HG03469 (cell line): Measurements from ENCODE around the gene TUBB4B.
"Not testable (repeated sequence)": the region's sequence is repeated elsewhere in the genome, so short reads cannot be mapped to it uniquely, and the experiment has no call there.

ENCODE experiments used
- ATAC-seq: cut with Tn5 transposase; IDR thresholded peaks from one replicate; pipeline ENCODE4 v1.9.1; 2021; ENCODE audit warnings: mild to moderate bottlenecking, moderate library complexity, moderate number of reproducible peaks; ENCODE audit not compliant: unreplicated experiment

The TUBB4B gene

DNA sequence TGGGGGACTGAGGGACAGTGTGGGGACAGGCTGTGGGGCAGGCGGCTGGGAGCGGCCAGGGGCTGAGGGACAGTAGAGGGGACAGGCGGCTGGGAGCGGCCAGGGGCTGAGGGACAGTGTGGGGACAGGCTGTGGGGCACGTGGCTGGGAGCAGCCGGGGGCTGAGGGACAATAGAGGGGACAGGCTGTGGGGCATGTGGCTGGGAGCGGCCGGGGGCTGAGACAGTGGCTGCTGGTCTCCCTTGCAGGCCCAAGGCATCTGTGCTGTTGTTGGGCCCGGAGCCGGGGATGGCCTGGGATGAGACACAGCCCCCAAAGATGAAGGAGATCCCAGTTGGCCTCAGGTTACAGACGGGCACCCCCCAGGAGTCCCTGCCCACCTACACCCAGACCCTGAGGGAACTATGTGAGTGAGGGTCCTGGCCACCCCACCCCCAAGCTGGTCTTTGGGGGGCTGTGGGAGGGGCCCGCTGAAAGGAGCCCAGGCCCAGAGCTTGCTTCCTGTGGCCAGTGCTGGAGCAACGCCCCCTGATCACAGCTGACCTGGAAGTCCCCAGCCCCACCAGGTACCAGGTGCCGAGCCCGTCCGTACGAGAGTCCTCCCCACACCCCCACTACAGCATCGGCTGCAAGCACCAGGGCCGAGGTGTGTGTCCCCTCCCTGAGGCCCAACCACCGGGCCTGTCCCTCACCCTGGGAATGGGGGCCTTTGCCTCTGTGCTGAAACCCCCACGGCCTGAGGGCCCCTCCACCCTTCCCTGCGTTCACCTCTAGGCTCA lies 10.6 kb downstream of the TUBB4B start:
- no peak for ATAC-seq

DNA sequence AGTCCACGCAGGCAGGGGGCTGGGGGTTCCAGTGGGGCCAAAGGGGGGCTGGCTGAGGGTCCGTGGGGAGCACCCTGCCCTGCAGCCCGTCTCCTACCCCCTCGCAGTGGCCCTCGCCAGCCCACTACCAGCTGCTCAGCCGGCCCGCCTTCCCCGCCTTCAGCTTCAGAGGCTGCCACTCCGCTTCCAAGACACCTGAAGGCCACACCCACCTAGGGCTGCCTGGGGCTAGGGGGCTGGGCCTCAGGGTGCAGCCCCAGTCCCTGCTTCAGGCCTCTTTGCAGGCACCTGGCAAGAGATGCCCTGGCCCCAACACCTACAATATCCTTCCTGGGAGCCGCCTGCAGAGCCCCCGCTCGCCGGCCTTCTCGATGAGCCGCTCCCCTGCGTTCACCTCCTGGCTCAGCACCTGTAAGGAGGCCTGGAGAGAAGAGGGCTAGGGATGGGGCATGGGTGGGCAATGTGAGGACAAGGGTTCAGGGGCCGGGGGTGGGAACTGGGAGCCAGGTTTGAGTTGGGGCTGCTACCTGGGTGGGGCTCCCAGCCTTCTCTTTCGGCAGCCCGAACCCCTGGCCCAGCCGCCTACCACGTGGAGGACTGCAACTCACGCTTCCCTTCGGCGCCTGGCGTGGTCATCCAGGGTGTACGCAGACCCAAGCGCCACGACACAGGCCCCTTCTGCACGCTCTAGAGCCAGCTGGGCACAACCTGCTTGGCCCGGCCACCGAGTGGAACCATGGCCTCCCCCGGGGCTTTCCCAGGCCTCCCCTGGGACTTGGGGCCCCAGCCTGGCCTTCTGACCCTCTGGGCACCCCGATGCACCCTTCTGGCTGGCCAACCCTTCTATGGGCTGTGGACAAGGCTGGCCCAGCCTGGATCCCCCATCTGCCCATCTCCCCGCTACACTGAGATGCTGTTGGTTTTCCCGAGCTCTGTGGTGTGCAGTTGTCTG lies 11.7 kb downstream of the TUBB4B start:
- ATAC-seq, result no peak

DNA sequence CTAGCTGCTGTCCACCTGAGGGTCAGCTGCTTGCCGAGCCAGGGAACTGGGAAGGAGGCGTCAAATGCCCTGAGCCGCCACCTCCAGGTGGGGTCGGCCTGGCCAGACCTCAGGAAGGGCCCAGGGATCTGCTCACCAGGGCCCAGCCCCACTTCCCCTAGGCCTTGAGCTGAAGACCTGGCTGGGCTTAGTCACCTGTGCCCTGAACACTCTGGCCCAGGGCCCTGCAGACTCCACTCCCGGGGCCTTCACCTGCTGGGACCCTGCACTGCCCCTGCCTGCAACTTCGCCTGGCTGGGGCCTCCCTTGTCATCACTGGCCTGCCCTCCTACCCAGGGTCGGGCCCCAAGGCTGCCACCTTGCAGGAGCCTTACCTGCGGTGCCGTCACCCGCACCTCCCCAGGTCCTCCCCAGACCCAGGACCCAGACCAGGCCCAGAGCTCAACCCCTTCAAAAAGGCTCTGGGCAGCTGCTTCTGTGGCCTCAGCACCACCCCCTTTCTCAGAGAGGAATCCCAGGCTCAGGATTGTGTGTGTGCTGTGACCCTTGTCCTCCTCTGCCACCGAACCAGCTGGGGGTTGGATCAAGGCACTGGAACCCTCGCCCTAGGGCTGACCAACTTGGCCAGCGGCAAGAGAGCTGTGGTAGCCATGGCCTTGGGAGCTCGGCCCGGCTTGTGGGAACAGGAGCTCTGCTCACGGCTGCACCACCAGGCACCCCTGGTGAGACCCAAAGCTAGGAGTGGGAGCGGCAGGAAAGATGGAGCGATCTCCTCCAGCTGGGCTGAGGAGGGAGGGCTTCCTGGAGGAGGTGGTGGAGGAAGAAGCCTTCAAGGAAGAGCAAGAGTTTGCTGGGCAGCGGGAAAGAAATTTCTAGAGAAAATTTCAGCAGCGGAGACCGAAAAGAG lies 12.9 kb downstream of the TUBB4B start:
- ATAC-seq, result no peak

GRCh38 chr9:137254624-137255447 lies 13.7 kb downstream of the TUBB4B start, which contains the start of gene NELFB:
Gene NELFB, plus strand, starts transcription at chr9:137255327.
- peak; percentile 38 for ATAC-seq

GRCh38 chr9:137255448-137256114 lies 14.5 kb downstream of the TUBB4B start:
- ATAC-seq, result peak; percentile 31

DNA sequence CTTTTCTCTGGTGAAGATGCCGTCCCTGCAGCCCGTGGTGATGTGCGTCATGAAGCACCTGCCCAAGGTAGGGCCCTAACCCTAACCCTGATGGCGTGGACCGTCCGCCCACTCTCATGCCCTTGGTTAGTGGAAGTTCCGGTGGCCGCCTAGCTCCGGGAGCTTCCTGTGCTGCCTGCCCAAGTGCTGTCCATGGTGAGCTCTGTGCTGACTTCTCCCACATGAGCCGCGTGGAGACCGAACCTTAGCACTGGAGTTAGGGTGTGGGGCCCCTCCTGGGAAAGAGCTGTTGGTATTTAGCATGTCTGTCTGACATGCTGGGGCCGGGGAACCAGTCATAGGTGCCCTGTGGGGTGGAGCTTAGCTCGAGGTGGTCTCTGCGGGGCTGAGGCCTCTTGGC lies 15.3 kb downstream of the TUBB4B start:
- ATAC-seq, result no peak

DNA sequence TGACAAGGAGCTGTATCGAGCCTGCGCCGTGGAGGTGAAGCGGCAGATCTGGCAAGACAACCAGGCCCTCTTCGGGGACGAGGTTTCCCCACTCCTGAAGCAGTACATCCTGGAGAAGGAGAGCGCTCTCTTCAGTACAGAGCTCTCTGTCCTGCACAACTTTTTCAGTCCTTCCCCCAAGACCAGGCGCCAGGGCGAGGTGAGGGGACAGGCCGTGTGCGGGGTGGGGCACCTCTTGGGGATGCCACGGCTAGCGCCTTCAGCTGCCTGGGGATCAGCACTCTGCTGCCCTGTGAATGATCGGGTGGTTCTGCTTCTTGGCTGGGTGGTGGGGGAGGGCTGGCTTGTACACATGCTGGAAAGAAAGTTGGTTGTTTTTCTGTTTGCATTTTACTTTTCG lies 15.8 kb downstream of the TUBB4B start:
- no peak for ATAC-seq

GRCh38 chr9:137262173-137262908 lies 21.3 kb downstream of the TUBB4B start:
- not testable (repeated sequence) for ATAC-seq

DNA sequence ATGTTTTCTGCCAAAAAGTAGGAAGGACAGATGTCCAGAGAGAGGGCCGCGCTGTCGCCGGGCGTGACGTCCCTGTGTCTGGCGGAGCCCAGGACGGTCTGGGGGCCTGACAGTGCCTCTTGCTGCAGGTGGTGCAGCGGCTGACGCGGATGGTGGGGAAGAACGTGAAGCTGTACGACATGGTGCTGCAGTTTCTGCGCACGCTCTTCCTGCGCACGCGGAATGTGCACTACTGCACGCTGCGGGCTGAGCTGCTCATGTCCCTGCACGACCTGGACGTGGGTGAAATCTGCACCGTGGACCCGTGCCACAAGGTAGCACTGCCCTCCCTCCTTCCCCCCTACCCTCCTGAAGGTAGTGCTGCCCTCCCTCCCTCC lies 21.8 kb downstream of the TUBB4B start:
- no peak for ATAC-seq

- no peak for ATAC-seq
Measured at GRCh38 chr9:137263506-137263905, 22.4 kb downstream of the TUBB4B start.

DNA sequence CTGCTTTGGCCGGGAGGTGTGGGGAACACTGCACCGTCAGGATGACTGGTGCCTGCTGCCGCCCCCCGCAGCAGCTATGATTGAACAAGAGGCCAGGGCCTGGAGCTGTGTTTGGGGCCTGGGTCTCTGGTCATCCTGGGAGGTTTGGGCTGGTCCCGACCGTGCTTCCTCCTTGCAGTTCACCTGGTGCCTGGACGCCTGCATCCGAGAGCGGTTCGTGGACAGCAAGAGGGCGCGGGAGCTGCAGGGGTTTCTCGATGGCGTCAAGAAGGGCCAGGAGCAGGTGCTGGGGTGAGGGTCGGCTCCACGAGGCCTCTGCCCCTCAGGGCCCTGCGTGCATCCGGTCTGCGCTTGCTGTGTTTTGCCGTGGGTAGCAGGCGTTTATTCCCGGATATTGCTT lies 23.0 kb downstream of the TUBB4B start:
- ATAC-seq, result no peak

GRCh38 chr9:137265496-137266161 lies 24.5 kb downstream of the TUBB4B start:
- no peak for ATAC-seq

- no peak for ATAC-seq
Measured at GRCh38 chr9:137266162-137266527, 25.1 kb downstream of the TUBB4B start.

DNA sequence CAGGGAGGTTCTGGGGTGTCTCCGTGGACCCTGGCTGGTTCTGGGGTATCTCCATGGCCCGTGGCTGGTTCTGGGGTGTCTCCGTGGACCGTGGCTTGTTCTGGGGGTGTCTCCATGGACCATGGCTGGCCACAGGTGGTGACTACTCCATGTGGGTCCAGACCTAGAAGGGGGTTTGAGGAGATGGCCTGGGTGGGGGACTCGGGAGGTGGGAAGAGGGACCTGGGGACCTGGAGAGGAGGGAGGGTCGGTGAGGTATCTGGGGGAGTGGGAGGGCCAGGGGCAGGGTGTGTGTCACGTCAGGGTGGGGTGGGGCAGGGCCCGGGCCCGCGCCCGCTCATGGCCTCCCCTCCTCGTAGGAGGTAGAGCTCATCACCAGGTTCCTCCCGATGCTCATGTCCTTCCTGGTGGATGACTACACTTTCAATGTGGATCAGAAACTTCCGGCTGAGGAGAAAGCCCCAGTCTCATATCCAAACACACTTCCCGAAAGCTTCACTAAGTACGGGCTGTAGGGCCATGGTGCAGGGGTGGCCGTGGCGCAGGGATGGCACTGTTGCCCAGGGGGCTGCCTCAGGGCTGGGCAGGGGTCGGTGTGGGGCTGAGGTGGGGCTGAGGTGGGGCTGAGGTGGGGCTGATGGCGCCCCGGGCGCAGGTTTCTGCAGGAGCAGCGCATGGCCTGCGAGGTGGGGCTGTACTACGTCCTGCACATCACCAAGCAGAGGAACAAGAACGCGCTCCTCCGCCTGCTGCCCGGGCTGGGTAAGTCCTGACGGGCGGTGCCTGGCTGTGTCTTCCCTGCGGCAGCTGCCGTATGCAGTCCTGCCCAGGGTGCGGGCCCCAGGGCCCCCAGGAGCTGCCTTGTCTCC lies 25.7 kb downstream of the TUBB4B start:
- ATAC-seq, result no peak

DNA sequence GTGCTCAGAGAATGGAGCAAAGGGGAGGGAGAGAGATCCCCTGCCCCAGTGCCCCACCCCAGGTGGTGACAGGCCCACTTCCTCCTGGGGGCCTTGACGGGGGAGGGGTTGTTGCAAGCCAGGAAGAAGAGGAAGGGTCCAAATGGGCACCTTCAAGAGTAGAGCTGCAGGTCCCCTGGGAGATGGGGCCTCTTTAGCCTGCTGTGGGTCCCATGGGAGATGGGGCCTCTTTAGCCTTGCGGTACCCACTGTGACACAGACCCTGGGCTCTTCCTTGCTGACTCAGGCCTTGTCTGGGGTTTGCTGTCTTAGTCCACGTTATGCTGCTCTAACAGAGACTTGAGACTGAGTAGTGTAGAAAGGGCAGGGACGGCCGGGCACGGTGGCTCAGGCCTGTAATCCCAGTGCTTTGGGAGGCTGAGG lies 26.9 kb downstream of the TUBB4B start:
- no peak for ATAC-seq

GRCh38 chr9:137268538-137269201 lies 27.6 kb downstream of the TUBB4B start:
- no peak for ATAC-seq
